Endothelial cell of umbilical vein (primary cell): ENCODE data around the gene C17orf107. TPM values are rescaled to one million over a fixed set of nuclear protein-coding genes. Genes with fewer than 3 reads are reported as not detected.
A peak's percentile ranks its signal among the peaks of the same experiment; 100 is the strongest.

Source experiments
- BruUV-seq: library from RNA; stranded (reverse); fragments of 400-500 nt; replicated peaks from 2 replicates; lab custom pipeline; 2021; lab: Mats Ljungman, UMichigan
- CTCF ChIA-PET: fragments of 300-600, 350-600 bp; sonication (Branson Sonifier 250); formaldehyde crosslinking; loops from one replicate; lab custom pipeline; 2021; ENCODE audit warnings: antibody characterized with exemption, inconsistent platforms; lab: Charles Lee
- POLR2A ChIA-PET: fragments of 300-600, 350-600 bp; sonication (Branson Sonifier 250); formaldehyde crosslinking; loops from one replicate; lab custom pipeline; 2021; ENCODE audit warnings: antibody characterized with exemption, inconsistent platforms; lab: Charles Lee
- DNase-seq: peaks from one replicate; pipeline ENCODE4 v3.0.0-alpha.2; 2011; ENCODE audit warnings: low read depth, low spot score
- FAIRE-seq: peaks from 2 replicates; lab custom pipeline; 2011; peaks lifted over from hg19 to GRCh38; lab: Jason Lieb, UNC
- H2AFZ ChIP-seq: 2 replicates; pipeline ENCODE4 v1.6.0; 2012; ENCODE audit warnings: low read depth, low read length, control low read depth, inconsistent platforms
- H3K27ac ChIP-seq: 2 replicates; pipeline ENCODE4 v1.5.1; 2011; ENCODE audit warnings: low read depth, mild to moderate bottlenecking, control low read depth, low read length, moderate library complexity; ENCODE audit not compliant: insufficient read depth
- H3K27me3 ChIP-seq, 2 experiments: 2 replicates each; pipeline versions ENCODE4 v1.6.0 to v1.6.1; 2011; ENCODE audit warnings: low read length in 2 of 2, mixed read lengths in 1 of 2; ENCODE audit not compliant: control insufficient read depth in 2 of 2, insufficient read depth in 2 of 2
- H3K36me3 ChIP-seq, 2 experiments: 2 replicates in 1 of 2; 3 replicates in 1 of 2; pipeline ENCODE4 v1.5.1; 2011; ENCODE audit warnings: low read length in 2 of 2, mild to moderate bottlenecking in 1 of 2, moderate library complexity in 1 of 2; ENCODE audit not compliant: control insufficient read depth in 2 of 2, insufficient read depth in 2 of 2; ENCODE audit errors: extremely low read depth in 1 of 2
- H3K4me1 ChIP-seq: 3 replicates; pipeline ENCODE4 v1.5.1; 2011; ENCODE audit warnings: mild to moderate bottlenecking, low read length; ENCODE audit not compliant: control insufficient read depth, insufficient read depth; ENCODE audit errors: extremely low read depth
- H3K4me2 ChIP-seq: 2 replicates; pipeline ENCODE4 v1.6.1; 2011; ENCODE audit warnings: low read length, control low read depth, mixed read lengths; ENCODE audit not compliant: insufficient read depth
- H3K4me3 ChIP-seq, 3 experiments: fragments of 200-600 bp in 1 of 3; sonication (generic), shearing (Covaris generic) in 1 of 3; replicated peaks in 1 of 3; 2 replicates each; pipeline ENCODE4 v1.5.1; 2011 to 2016; ENCODE audit warnings: control low read depth in 3 of 3, low read length in 3 of 3, mild to moderate bottlenecking in 2 of 3, inconsistent platforms in 1 of 3, low read depth in 1 of 3, moderate library complexity in 1 of 3; ENCODE audit not compliant: insufficient read depth in 1 of 3
- H3K79me2 ChIP-seq: 2 replicates; pipeline ENCODE4 v1.6.0; 2012; ENCODE audit warnings: low read length, inconsistent platforms; ENCODE audit not compliant: control insufficient read depth, insufficient read depth
- H3K9ac ChIP-seq: replicated peaks from 2 replicates; pipeline ENCODE3; 2011; ENCODE audit warnings: low read length, control low read depth; ENCODE audit not compliant: insufficient read depth; ENCODE audit errors: extremely low read depth
- H3K9me1 ChIP-seq: replicated peaks from 3 replicates; pipeline ENCODE4 v1.6.0; 2011; ENCODE audit warnings: mild to moderate bottlenecking, low read length; ENCODE audit not compliant: control insufficient read depth, insufficient read depth; ENCODE audit errors: extremely low read depth
- H3K9me3 ChIP-seq: replicated peaks from 2 replicates; pipeline ENCODE4 v1.5.1; 2012; ENCODE audit warnings: low read length, inconsistent platforms; ENCODE audit not compliant: control insufficient read depth, insufficient read depth
- H4K20me1 ChIP-seq: replicated peaks from 2 replicates; pipeline ENCODE3; 2011; ENCODE audit warnings: mild to moderate bottlenecking, low read length; ENCODE audit not compliant: control insufficient read depth, insufficient read depth; ENCODE audit errors: extremely low read depth
- EZH2 ChIP-seq: IDR thresholded peaks from 2 replicates; pipeline ENCODE4 v1.6.1; 2012; ENCODE audit warnings: borderline replicate concordance, low read depth, mild to moderate bottlenecking, moderate library complexity, low read length, inconsistent platforms; ENCODE audit not compliant: severe bottlenecking
- MYC ChIP-seq: IDR thresholded peaks from one replicate; pipeline ENCODE4 v1.6.1; 2011; ENCODE audit warnings: mild to moderate bottlenecking, low read depth, low read length
- POLR2A ChIP-seq: IDR thresholded peaks from 2 replicates; pipeline ENCODE4 v1.6.1; 2012; ENCODE audit warnings: low read depth, mild to moderate bottlenecking, control low read depth, low read length
- POLR2AphosphoS5 ChIP-seq: IDR thresholded peaks from 2 replicates; pipeline ENCODE4 v1.6.1; 2012; ENCODE audit warnings: low read depth, mild to moderate bottlenecking, control low read depth, low read length, moderate library complexity; ENCODE audit not compliant: insufficient read depth
- dilution Hi-C: fragments of 300-500 bp; cut with MboI; formaldehyde crosslinking; loops from one replicate; pipeline ENCODE4 v1.15.0; 2019; ENCODE audit warnings: low sequenced_read_pairs; ENCODE audit not compliant: extremely low pct_ligation_motif_present
- intact Hi-C: fragments of 100-400 bp; cut with micrococcal nuclease; formaldehyde crosslinking; loops from one replicate; pipeline ENCODE4 v1.10.0; 2022
- polyA plus RNA-seq, 4 experiments: library from polyadenylated mRNA; depleted of rRNA in 3 of 4; stranded (reverse) in 3 of 4; unstranded in 1 of 4; fragments of >200 nt; gene quantifications; 2 replicates each; pipeline versions ENCODE4 v1.2.1 to v1.2.3, GENCODE V29; 2011 to 2012; ENCODE audit warnings: missing spikeins in 1 of 4
- total RNA-seq: library from RNA; stranded (reverse); gene quantifications from 2 replicates; pipeline ENCODE4 v1.2.3, GENCODE V29; 2021
- TF ChIP-seq, protein P1 (sequence below): IDR thresholded peaks from 2 replicates; pipeline ENCODE4 v1.6.1; 2011; ENCODE audit not compliant: insufficient read depth, insufficient read length

C17orf107 gene
- total and polyA plus RNA-seq, 2 donors (not counting 3 experiments of a cell fraction or from before 2014, with no cell fraction given), result 0.68 to 1.0 TPM

DNA sequence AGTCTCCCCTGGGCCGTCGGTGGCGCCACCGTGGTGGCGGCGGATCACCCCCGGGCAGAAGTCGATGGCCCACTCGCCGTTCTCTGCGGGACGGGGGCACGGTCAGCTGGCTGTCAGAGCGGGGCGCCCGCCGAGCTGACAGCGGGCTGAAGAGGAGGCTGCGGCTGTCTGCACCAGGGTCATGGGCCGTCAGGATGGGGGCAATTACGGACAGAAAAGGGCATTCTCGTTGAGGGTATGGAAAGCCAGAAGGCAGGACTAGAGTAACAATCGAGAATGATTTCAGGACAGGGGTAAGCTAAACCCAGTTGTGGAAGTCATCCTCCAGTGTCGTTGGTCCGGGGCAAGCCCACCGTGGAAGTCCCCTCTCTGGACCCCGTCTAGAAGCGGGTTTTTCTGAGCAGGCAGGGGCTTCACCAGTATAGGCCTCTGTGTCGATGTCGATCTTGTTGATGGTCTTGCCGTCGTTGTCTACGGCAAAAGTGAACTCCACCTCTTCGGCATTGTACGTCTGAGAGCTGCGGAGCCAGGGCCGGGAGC is 1.8 kb downstream of the C17orf107 start:
- DNase-seq (no peak), FAIRE-seq (no peak)
- H3K9ac ChIP-seq, result peak overlapping the region; percentile 26
- ChIA-PET POLR2A (no interaction called here), CTCF (interaction anchor here (1.0 to 6.9 kb wide), 8 partner anchors 23 to 192 kb away, joined by 3 to 70 read pairs (median 4); partner anchors contain the start of genes ARRB2, GLTPD2, PSMB6 and SPAG7)
- intact Hi-C loops (loop anchor here (5.0 kb wide), 2 partner anchors 114 to 169 kb away; partner anchors contain the start of genes GLTPD2, MED11 and VMO1), dilution Hi-C loops (no loop called here)
- H3K27ac ChIP-seq, result peak overlapping the region; percentile 23
- peak overlapping the region in 1 of 3 experiments; percentile 8 for H3K4me3 ChIP-seq
- H3K4me2 ChIP-seq, result peak overlapping the region; percentile 35
- TF ChIP-seq POLR2AphosphoS5 (peak; percentile 15), EZH2 (no peak), MYC (no peak), POLR2A (peak; percentile 5)
- TF ChIP-seq, protein P1, sequence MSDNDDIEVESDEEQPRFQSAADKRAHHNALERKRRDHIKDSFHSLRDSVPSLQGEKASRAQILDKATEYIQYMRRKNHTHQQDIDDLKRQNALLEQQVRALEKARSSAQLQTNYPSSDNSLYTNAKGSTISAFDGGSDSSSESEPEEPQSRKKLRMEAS, result no peak
- peaks cover 0 to 11% of the 10 kb centered on the region in 2 experiments for H3K36me3 ChIP-seq
- peak overlapping the region; percentile 31 for H2AFZ ChIP-seq
- H3K9me1 ChIP-seq, result no peaks in the 10 kb centered on the region
- H4K20me1 ChIP-seq, result no peaks in the 10 kb centered on the region
- H3K79me2 ChIP-seq, result no peaks in the 10 kb centered on the region
- no peaks in the 10 kb centered on the region for H3K9me3 ChIP-seq
- no peaks in the 10 kb centered on the region for H3K27me3 ChIP-seq
- H3K4me1 ChIP-seq, result peaks cover 10% of the 10 kb centered on the region
- TSS peak; percentile 65 for BruUV-seq
